Activated naive CD8-positive, alpha-beta T cell (primary cell): ENCODE results near the gene NCAPD2.
"Not testable (repeated sequence)": the region's sequence is repeated elsewhere in the genome, so short reads cannot be mapped to it uniquely, and the experiment has no call there.

Experiments
- H3K27ac Mint-ChIP-seq: one replicate; pipeline ENCODE4 v1.8.0; 2021; ENCODE audit warnings: mixed read lengths
- H3K27me3 Mint-ChIP-seq: one replicate; pipeline ENCODE4 v1.8.0; 2021; ENCODE audit warnings: mixed read lengths
- H3K36me3 Mint-ChIP-seq: one replicate; pipeline ENCODE4 v1.8.0; 2021; ENCODE audit warnings: mixed read lengths
- H3K4me1 Mint-ChIP-seq: one replicate; pipeline ENCODE4 v1.8.0; 2021; ENCODE audit warnings: low read depth, mixed read lengths
- H3K4me3 Mint-ChIP-seq: one replicate; pipeline ENCODE4 v1.8.0; 2021; ENCODE audit warnings: mild to moderate bottlenecking, mixed read lengths
- H3K9me3 Mint-ChIP-seq: one replicate; pipeline ENCODE4 v1.8.0; 2021; ENCODE audit warnings: low read depth, mixed read lengths

NCAPD2 gene

GRCh38 chr12:6470375-6471163, 23.3 kb upstream of the NCAPD2 start, which contains the start of gene VAMP1:
Gene VAMP1, minus strand, starts transcription at chr12:6470677. Its CDS starts 146 bp downstream, at chr12:6470531.
- Mint-ChIP-seq H3K4me3 (peak within 1 kb of the TSS; percentile 96), H3K36me3 (peaks cover 29% of the 10 kb centered on the region), H3K27ac (peak within 1 kb of the TSS; percentile 87), H3K27me3 (no peaks in the 10 kb centered on the region), H3K4me1 (peaks cover 54% of the 10 kb centered on the region), H3K9me3 (no peaks in the 10 kb centered on the region)

- H3K4me1 Mint-ChIP-seq, result peaks cover 40% of the 10 kb centered on the region
- peak overlapping the region; percentile 18 for H3K4me3 Mint-ChIP-seq
- no peaks in the 10 kb centered on the region for H3K9me3 Mint-ChIP-seq
- H3K27me3 Mint-ChIP-seq, result no peaks in the 10 kb centered on the region
- H3K36me3 Mint-ChIP-seq, result peaks cover 23% of the 10 kb centered on the region
- no peak overlapping the region for H3K27ac Mint-ChIP-seq
Measured at GRCh38 chr12:6471989-6472360, 21.9 kb upstream of the NCAPD2 start.

- H3K27ac Mint-ChIP-seq, result no peak overlapping the region
- peak overlapping the region; percentile 18 for H3K4me3 Mint-ChIP-seq
- H3K27me3 Mint-ChIP-seq, result no peaks in the 10 kb centered on the region
- peaks cover 35% of the 10 kb centered on the region for H3K4me1 Mint-ChIP-seq
- H3K9me3 Mint-ChIP-seq, result no peaks in the 10 kb centered on the region
- peaks cover 19% of the 10 kb centered on the region for H3K36me3 Mint-ChIP-seq
Measured at GRCh38 chr12:6472491-6472890, 21.4 kb upstream of the NCAPD2 start.

- H3K27me3 Mint-ChIP-seq, H3K27ac Mint-ChIP-seq, H3K4me3 Mint-ChIP-seq, H3K36me3 Mint-ChIP-seq, H3K9me3 Mint-ChIP-seq: not testable (repeated sequence)
- peaks cover 14% of the 10 kb centered on the region for H3K4me1 Mint-ChIP-seq
Measured at GRCh38 chr12:6475233-6475975, 18.5 kb upstream of the NCAPD2 start.

- H3K27ac Mint-ChIP-seq, result no peak overlapping the region
- H3K9me3 Mint-ChIP-seq, result no peaks in the 10 kb centered on the region
- no peaks in the 10 kb centered on the region for H3K36me3 Mint-ChIP-seq
- peaks cover 8% of the 10 kb centered on the region for H3K4me1 Mint-ChIP-seq
- no peaks in the 10 kb centered on the region for H3K27me3 Mint-ChIP-seq
- H3K4me3 Mint-ChIP-seq, result no peak overlapping the region
Measured at GRCh38 chr12:6476489-6476888, 17.4 kb upstream of the NCAPD2 start.

- H3K27ac Mint-ChIP-seq, H3K9me3 Mint-ChIP-seq, H3K4me1 Mint-ChIP-seq, H3K36me3 Mint-ChIP-seq, H3K27me3 Mint-ChIP-seq, H3K4me3 Mint-ChIP-seq: not testable (repeated sequence)
Measured at GRCh38 chr12:6477601-6478377, 16.1 kb upstream of the NCAPD2 start.

- no peaks in the 10 kb centered on the region for H3K9me3 Mint-ChIP-seq
- no peaks in the 10 kb centered on the region for H3K36me3 Mint-ChIP-seq
- no peak overlapping the region for H3K27ac Mint-ChIP-seq
- H3K4me3 Mint-ChIP-seq, result no peak overlapping the region
- H3K4me1 Mint-ChIP-seq, result no peaks in the 10 kb centered on the region
- H3K27me3 Mint-ChIP-seq, result no peaks in the 10 kb centered on the region
Measured at GRCh38 chr12:6478416-6478815, 15.5 kb upstream of the NCAPD2 start.

- Mint-ChIP-seq H3K27me3 (no peaks in the 10 kb centered on the region), H3K36me3 (peaks cover 2% of the 10 kb centered on the region), H3K27ac (no peak overlapping the region), H3K4me1 (peaks cover 13% of the 10 kb centered on the region), H3K4me3 (no peak overlapping the region), H3K9me3 (no peaks in the 10 kb centered on the region)
Measured at GRCh38 chr12:6488240-6488639, 5.7 kb upstream of the NCAPD2 start.

GRCh38 chr12:6489449-6489848, 4.5 kb upstream of the NCAPD2 start:
- no peak overlapping the region for H3K27ac Mint-ChIP-seq
- no peaks in the 10 kb centered on the region for H3K27me3 Mint-ChIP-seq
- peaks cover 15% of the 10 kb centered on the region for H3K4me1 Mint-ChIP-seq
- H3K36me3 Mint-ChIP-seq, result peaks cover 2% of the 10 kb centered on the region
- no peak overlapping the region for H3K4me3 Mint-ChIP-seq
- H3K9me3 Mint-ChIP-seq, result no peaks in the 10 kb centered on the region

GRCh38 chr12:6490673-6491072, 3.2 kb upstream of the NCAPD2 start:
- H3K4me3 Mint-ChIP-seq, H3K27me3 Mint-ChIP-seq, H3K27ac Mint-ChIP-seq, H3K9me3 Mint-ChIP-seq, H3K36me3 Mint-ChIP-seq: not testable (repeated sequence)
- H3K4me1 Mint-ChIP-seq, result peaks cover 27% of the 10 kb centered on the region

- Mint-ChIP-seq H3K9me3 (no peaks in the 10 kb centered on the region), H3K27ac (peak within 1 kb of the TSS; percentile 97), H3K36me3 (peaks cover 2% of the 10 kb centered on the region), H3K27me3 (no peaks in the 10 kb centered on the region), H3K4me3 (peak within 1 kb of the TSS; percentile 97), H3K4me1 (peaks cover 39% of the 10 kb centered on the region)
Measured at GRCh38 chr12:6492838-6493496, 935 bp upstream of the NCAPD2 start, which contains the start of gene MRPL51. Gene MRPL51, minus strand, starts transcription at chr12:6493262. Its CDS starts 126 bp downstream, at chr12:6493136.

GRCh38 chr12:6494258-6494743, 399 bp downstream of the NCAPD2 start:
- H3K4me3 Mint-ChIP-seq, result peak overlapping the region; percentile 97

GRCh38 chr12:6494968-6495367, 1.1 kb downstream of the NCAPD2 start:
- peak overlapping the region; percentile 92 for H3K27ac Mint-ChIP-seq
- H3K27me3 Mint-ChIP-seq, result no peaks in the 10 kb centered on the region
- H3K4me1 Mint-ChIP-seq, result peaks cover 42% of the 10 kb centered on the region
- peak overlapping the region; percentile 97 for H3K4me3 Mint-ChIP-seq
- no peaks in the 10 kb centered on the region for H3K9me3 Mint-ChIP-seq
- H3K36me3 Mint-ChIP-seq, result peaks cover 2% of the 10 kb centered on the region

More at GRCh38 chr12:6494258-6494743, 399 bp downstream of the NCAPD2 start:
- Mint-ChIP-seq H3K27me3 (no peaks in the 10 kb centered on the region), H3K36me3 (peaks cover 2% of the 10 kb centered on the region), H3K27ac (peak overlapping the region; percentile 92), H3K4me1 (peaks cover 42% of the 10 kb centered on the region), H3K9me3 (no peaks in the 10 kb centered on the region)

GRCh38 chr12:6497291-6497690, 3.4 kb downstream of the NCAPD2 start:
- H3K9me3 Mint-ChIP-seq, H3K27me3 Mint-ChIP-seq, H3K4me3 Mint-ChIP-seq, H3K36me3 Mint-ChIP-seq: not testable (repeated sequence)
- Mint-ChIP-seq H3K27ac (peak overlapping the region; percentile 78), H3K4me1 (peaks cover 36% of the 10 kb centered on the region)
